GM18517 (cell line): ENCODE results near the gene SLIT3.

Experiments used
- ATAC-seq: cut with Tn5 transposase; IDR thresholded peaks from one replicate; pipeline ENCODE4 v1.9.1; 2021; ENCODE audit warnings: mild to moderate bottlenecking, moderate library complexity; ENCODE audit not compliant: unreplicated experiment

Gene SLIT3

GRCh38 chr5:169178754-169179153 lies 122.2 kb downstream of the SLIT3 start:
- no peak for ATAC-seq

GRCh38 chr5:169178274-169178673 lies 122.7 kb downstream of the SLIT3 start:
- no peak for ATAC-seq

GRCh38 chr5:169176709-169177694 lies 123.9 kb downstream of the SLIT3 start:
- ATAC-seq = no peak

- ATAC-seq = no peak
Observed at GRCh38 chr5:169175733-169176132, 125.2 kb downstream of the SLIT3 start.

- ATAC-seq = no peak
Observed at GRCh38 chr5:169174923-169175322, 126.0 kb downstream of the SLIT3 start.

- ATAC-seq = no peak
Observed at GRCh38 chr5:169173372-169173771, 127.6 kb downstream of the SLIT3 start.

- no peak for ATAC-seq
Observed at GRCh38 chr5:169171515-169171914, 129.4 kb downstream of the SLIT3 start.

- no peak for ATAC-seq
Observed at GRCh38 chr5:169169783-169170182, 131.2 kb downstream of the SLIT3 start.

- ATAC-seq = no peak
Observed at GRCh38 chr5:169168280-169168679, 132.7 kb downstream of the SLIT3 start.

- no peak for ATAC-seq
Observed at GRCh38 chr5:169166078-169166477, 134.9 kb downstream of the SLIT3 start.

GRCh38 chr5:169165052-169165451 lies 135.9 kb downstream of the SLIT3 start:
- ATAC-seq = no peak

GRCh38 chr5:169164481-169164925 lies 136.4 kb downstream of the SLIT3 start:
- ATAC-seq = no peak

- no peak for ATAC-seq
Observed at GRCh38 chr5:169162407-169162806, 138.5 kb downstream of the SLIT3 start.

GRCh38 chr5:169161022-169161680 lies 139.8 kb downstream of the SLIT3 start:
- ATAC-seq = no peak

- ATAC-seq = no peak
Observed at GRCh38 chr5:169160405-169160901, 140.5 kb downstream of the SLIT3 start.

GRCh38 chr5:169158764-169159163 lies 142.2 kb downstream of the SLIT3 start:
- ATAC-seq = no peak

- no peak for ATAC-seq
Observed at GRCh38 chr5:169157064-169157463, 143.9 kb downstream of the SLIT3 start.

- no peak for ATAC-seq
Observed at GRCh38 chr5:169154679-169155078, 146.3 kb downstream of the SLIT3 start.

GRCh38 chr5:169153405-169153804 lies 147.5 kb downstream of the SLIT3 start:
- no peak for ATAC-seq

- no peak for ATAC-seq
Observed at GRCh38 chr5:169152946-169153345, 148.0 kb downstream of the SLIT3 start.

GRCh38 chr5:169152453-169152852 lies 148.5 kb downstream of the SLIT3 start:
- no peak for ATAC-seq
